Measurements from ENCODE around the gene ERI3. TPM values are rescaled to one million over a fixed set of nuclear protein-coding genes. Genes with fewer than 3 reads are reported as not detected.
A peak's percentile ranks its signal among the peaks of the same experiment; 100 is the strongest.

Gene ERI3
- total and polyA plus RNA-seq, 10 of the 15 experiments (the other 5 are each of a cell fraction or from before 2014, with no cell fraction given) = 20.6 to 90.4 (median 41.2) TPM

DNA sequence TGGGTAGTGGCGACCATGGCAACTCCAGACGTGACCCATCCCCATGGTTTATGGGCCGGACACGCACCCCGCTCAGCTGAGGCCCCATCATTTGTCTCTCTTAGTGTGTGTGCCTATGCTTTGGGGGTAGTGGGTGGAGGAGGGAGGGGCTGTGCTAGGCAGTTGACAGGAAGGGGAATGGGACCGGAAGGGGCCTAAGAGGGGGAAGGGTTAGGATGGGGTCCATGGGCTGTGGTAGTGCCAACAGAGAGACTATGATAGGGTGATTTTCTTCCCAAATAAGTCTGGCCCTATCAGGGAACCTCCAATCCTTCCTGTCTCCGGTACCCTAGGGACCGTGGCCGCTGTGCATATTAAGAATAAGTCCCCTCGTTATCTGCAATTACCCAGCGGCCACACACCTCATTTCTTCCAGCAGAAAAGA, 131.9 kb downstream of the ERI3 start (continued):
- TF ChIP-seq, protein P1, sequence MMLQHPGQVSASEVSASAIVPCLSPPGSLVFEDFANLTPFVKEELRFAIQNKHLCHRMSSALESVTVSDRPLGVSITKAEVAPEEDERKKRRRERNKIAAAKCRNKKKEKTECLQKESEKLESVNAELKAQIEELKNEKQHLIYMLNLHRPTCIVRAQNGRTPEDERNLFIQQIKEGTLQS (IDR thresholded peaks at IDR 0.05; ENCODE audit: borderline replicate concordance, extremely low read depth, low read depth, low read length) = no peak
- TF ChIP-seq MYB (IDR thresholded peaks at IDR 0.05; ENCODE audit: borderline replicate concordance, low read depth, low read length) = no peak
- TF ChIP-seq, protein P2, sequence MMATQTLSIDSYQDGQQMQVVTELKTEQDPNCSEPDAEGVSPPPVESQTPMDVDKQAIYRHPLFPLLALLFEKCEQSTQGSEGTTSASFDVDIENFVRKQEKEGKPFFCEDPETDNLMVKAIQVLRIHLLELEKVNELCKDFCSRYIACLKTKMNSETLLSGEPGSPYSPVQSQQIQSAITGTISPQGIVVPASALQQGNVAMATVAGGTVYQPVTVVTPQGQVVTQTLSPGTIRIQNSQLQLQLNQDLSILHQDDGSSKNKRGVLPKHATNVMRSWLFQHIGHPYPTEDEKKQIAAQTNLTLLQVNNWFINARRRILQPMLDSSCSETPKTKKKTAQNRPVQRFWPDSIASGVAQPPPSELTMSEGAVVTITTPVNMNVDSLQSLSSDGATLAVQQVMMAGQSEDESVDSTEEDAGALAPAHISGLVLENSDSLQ (IDR thresholded peaks at IDR 0.05) = no peak

DNA sequence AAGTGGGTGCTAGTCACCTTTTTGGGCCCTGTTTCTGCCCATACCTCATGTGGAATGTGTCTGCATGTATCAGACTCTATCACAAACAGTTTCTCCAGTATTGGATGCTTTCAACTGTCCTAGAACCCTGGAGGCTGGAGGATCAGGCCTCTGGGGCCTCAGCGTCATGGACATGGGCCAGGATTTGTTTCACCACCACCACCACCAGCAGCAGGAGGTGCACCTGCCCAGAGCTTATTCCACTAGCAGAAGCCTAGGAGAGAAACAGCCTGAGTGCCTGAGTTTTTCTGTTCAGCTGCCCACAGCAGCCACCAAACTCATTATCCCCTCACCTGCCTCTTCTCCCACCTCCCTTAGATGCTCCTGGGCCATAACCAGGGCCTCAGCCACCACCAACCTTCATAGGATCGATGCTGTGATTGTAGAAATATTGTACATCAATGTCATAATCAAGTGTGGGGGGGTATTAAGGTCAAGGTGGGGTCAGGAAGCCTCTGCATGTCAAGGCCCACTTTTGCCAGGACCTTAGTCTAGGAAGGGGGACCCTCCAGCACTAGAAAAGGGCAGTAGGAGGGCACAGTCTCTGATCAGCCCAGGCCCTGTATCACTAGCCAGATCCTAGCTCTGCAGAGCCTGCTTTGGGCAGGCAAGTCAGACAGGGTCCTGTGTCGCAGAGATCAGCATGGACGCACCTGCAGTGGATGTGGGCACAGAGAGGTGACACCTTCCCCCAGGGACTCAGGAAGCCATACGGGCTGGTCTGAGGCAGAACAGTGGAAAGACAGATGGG, 132.5 kb downstream of the ERI3 start:
- Histone ChIP-seq H2AFZ (ENCODE audit: control insufficient read depth, low read depth, low read length) (no peak overlapping the region), H3K27ac (ENCODE audit: control insufficient read depth, insufficient read depth) (no peak overlapping the region), H3K9me3 (replicated peaks; ENCODE audit: control insufficient read depth, insufficient read depth, low read length) (no peaks in the 10 kb centered on the region), H3K4me3 (no peak overlapping the region), H4K20me1 (ENCODE audit: control insufficient read depth, insufficient read depth) (no peaks in the 10 kb centered on the region), H3K4me2 (ENCODE audit: control insufficient read depth, insufficient read depth) (no peak overlapping the region), H3K4me1 (ENCODE audit: control insufficient read depth, insufficient read depth, low read length) (peaks cover 7% of the 10 kb centered on the region), H3K79me2 (ENCODE audit: control insufficient read depth, insufficient read depth, low read length) (no peaks in the 10 kb centered on the region), H3K9ac (ENCODE audit: control insufficient read depth, insufficient read depth, low read length) (no peak overlapping the region), H3K36me3 (ENCODE audit: control insufficient read depth in 2 of 2, insufficient read depth in 2 of 2, low read length in 1 of 2) (peaks cover 9 to 24% of the 10 kb centered on the region in 2 experiments; a peak in 3 of 4 replicates), H3K27me3 (replicated peaks in 1 of 2; ENCODE audit: control insufficient read depth in 2 of 2, insufficient read depth in 2 of 2, low read length in 1 of 2) (no peaks in the 10 kb centered on the region)
- DNase-seq (ENCODE audit: low read depth, low spot score) = no peak
- ChIA-PET POLR2A (no interaction called here), RAD21 (ENCODE audit: unreplicated experiment) (no interaction called here), SMC1A (ENCODE audit: uncharacterized antibody, unreplicated experiment) (no interaction called here), CTCF (no interaction called here)
- FAIRE-seq = no peak
- no TSS peak for BruUV-seq (replicated peaks)
- intact Hi-C loops (cut with micrococcal nuclease; ENCODE audit: unreplicated experiment) (no loop called here), in situ Hi-C loops (cut with MboI) (no loop called here)
- TF ChIP-seq TCF3 (IDR thresholded peaks at IDR 0.05; ENCODE audit: borderline replicate concordance, insufficient read depth, low read depth, low read length) (no peak), CBX5 (IDR thresholded peaks at IDR 0.05; ENCODE audit: low read depth) (no peak), MEF2B (IDR thresholded peaks at IDR 0.05; ENCODE audit: partially characterized antibody, poor library complexity, severe bottlenecking) (no peak), POLR2A (IDR thresholded peaks at IDR 0.05; ENCODE audit: low read depth, low read length) (peak; percentile 38; the same call in 1 of the 2 replicates)
- ATAC-seq = no peak
- 65% methylated on average over 5 of the region's 5 CpGs for WGBS (ENCODE audit: insufficient coverage, insufficient replicate concordance, low lambda C conversion rate, missing lambda C conversion rate)

Data from GM12878 (cell line).